Endothelial cell (in vitro differentiated cells): Measurements from ENCODE around the gene KMT2E. TPM values are rescaled to one million over a fixed set of nuclear protein-coding genes. Genes with fewer than 3 reads are reported as not detected.
"Not testable (repeated sequence)": the region's sequence is repeated elsewhere in the genome, so short reads cannot be mapped to it uniquely, and the experiment has no call there.

ENCODE experiments used
- DNase-seq: peaks from one replicate; pipeline ENCODE4 v3.0.0; 2021; ENCODE audit warnings: low spot score
- H3K27ac Mint-ChIP-seq: one replicate; pipeline ENCODE4 v1.8.0; 2021; ENCODE audit warnings: mixed read lengths, inconsistent platforms; ENCODE audit not compliant: unreplicated experiment
- H3K27me3 Mint-ChIP-seq: one replicate; pipeline ENCODE4 v1.8.0; 2021; ENCODE audit warnings: mild to moderate bottlenecking, moderate library complexity, mixed read lengths, inconsistent platforms; ENCODE audit not compliant: unreplicated experiment
- H3K36me3 Mint-ChIP-seq: one replicate; pipeline ENCODE4 v1.8.0; 2021; ENCODE audit warnings: mild to moderate bottlenecking, low read depth, mixed read lengths, inconsistent platforms; ENCODE audit not compliant: unreplicated experiment
- H3K4me1 Mint-ChIP-seq: one replicate; pipeline ENCODE4 v1.8.0; 2021; ENCODE audit warnings: mild to moderate bottlenecking, mixed read lengths, inconsistent platforms; ENCODE audit not compliant: unreplicated experiment
- H3K4me3 Mint-ChIP-seq: one replicate; pipeline ENCODE4 v1.8.0; 2021; ENCODE audit warnings: mild to moderate bottlenecking, mixed read lengths, inconsistent platforms; ENCODE audit not compliant: unreplicated experiment
- H3K9me3 Mint-ChIP-seq: one replicate; pipeline ENCODE4 v1.8.0; 2021; ENCODE audit warnings: mixed read lengths, inconsistent platforms; ENCODE audit not compliant: unreplicated experiment
- total RNA-seq: library from RNA; stranded (reverse); fragmentation: NEBNext Ultra II Directional; extraction: Animal tissue kit (Norgen Biotek cat#: 25700); gene quantifications from one replicate; pipeline ENCODE4 v1.2.1, GENCODE V29; 2021; ENCODE audit not compliant: unreplicated experiment
- TF ChIP-seq, protein P1 (sequence below): fragments of 200-600 bp; sonication (generic); IDR thresholded peaks from one replicate; pipeline ENCODE4 v1.5.0; 2021; ENCODE audit warnings: antibody characterized with exemption; ENCODE audit not compliant: unreplicated experiment

KMT2E gene
- total RNA-seq, 1 donor from 2014 or later = 71.0 TPM

DNA sequence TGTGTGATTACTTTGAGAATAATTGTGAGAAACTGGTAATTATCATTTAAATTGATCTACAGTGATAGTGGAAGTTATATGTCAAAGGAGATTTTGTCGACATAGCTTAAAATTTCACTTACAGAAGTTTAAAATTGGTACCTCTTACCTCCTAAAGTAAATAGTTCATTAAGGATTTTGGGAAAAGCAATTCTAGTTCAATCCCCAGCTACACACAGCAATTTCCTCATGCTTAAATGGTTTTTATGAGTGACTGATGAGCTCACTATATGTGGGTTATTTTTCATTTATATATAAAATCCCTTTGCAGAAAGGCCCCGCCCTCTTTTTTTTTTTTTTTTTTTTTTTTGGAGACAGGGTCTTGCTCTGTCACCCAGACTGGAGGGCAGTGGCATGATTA is 12.7 kb downstream of the KMT2E start:
- no peaks in the 10 kb centered on the region for H3K9me3 Mint-ChIP-seq
- peaks cover 15% of the 10 kb centered on the region for H3K4me1 Mint-ChIP-seq
- no peaks in the 10 kb centered on the region for H3K36me3 Mint-ChIP-seq
- H3K27ac Mint-ChIP-seq = no peak overlapping the region
- no peak for DNase-seq
- H3K27me3 Mint-ChIP-seq = no peaks in the 10 kb centered on the region
- TF ChIP-seq, protein P1, sequence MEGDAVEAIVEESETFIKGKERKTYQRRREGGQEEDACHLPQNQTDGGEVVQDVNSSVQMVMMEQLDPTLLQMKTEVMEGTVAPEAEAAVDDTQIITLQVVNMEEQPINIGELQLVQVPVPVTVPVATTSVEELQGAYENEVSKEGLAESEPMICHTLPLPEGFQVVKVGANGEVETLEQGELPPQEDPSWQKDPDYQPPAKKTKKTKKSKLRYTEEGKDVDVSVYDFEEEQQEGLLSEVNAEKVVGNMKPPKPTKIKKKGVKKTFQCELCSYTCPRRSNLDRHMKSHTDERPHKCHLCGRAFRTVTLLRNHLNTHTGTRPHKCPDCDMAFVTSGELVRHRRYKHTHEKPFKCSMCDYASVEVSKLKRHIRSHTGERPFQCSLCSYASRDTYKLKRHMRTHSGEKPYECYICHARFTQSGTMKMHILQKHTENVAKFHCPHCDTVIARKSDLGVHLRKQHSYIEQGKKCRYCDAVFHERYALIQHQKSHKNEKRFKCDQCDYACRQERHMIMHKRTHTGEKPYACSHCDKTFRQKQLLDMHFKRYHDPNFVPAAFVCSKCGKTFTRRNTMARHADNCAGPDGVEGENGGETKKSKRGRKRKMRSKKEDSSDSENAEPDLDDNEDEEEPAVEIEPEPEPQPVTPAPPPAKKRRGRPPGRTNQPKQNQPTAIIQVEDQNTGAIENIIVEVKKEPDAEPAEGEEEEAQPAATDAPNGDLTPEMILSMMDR = no peak
- no peak overlapping the region for H3K4me3 Mint-ChIP-seq

DNA sequence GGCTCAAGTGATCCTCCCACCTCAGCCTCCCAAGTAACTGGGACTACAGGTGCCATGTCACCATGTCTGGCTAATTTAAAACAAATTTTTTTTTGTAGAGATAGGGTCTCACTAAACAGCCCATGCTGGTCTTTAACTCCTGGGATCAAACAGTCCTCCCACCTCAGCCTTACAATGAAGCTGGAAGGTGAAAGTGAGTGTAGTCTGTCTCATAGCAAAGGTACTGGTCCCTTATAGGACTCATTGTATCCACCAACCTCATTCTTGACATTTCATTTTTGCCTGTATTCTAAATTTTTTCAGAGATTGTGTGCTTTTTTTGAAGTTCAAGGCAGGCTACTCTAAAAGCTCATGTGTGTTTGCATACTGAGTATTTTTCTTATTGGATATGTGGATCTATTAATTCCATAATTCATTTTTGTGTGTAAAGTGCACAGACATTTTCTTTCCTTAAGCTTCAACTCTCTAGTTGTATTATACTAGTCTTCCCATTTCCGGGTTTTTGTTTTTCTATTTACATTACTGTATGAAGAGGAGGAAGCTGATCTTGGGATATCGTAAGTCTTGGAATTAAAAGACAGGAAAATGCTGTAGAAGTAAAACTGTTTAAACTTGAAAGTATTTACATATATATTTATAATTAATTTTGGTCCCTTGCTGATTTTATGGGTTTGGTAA is 13.3 kb downstream of the KMT2E start:
- Mint-ChIP-seq H3K4me3 (no peak overlapping the region), H3K9me3 (no peaks in the 10 kb centered on the region), H3K27me3 (no peaks in the 10 kb centered on the region), H3K27ac (no peak overlapping the region), H3K36me3 (no peaks in the 10 kb centered on the region), H3K4me1 (peaks cover 15% of the 10 kb centered on the region)
- DNase-seq = no peak
- TF ChIP-seq, protein P1 = no peak

DNA sequence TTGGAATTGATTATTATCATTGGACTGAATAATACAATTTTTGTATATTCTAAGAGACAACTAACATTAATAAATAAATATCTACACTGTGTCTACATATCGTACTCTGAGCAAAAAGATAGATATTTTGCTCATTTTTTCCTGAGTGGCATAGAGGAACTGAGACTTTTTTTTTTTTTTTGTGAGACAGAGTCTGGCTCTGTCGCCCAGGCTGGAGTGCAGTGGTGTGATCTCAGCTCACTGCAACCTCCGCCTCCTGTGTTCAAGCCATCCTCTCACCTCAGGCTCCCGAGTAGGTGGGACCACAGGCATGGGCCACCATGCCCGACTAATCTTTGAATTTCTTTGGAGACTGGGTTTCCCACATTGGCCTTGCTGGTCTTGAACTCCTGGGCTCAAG is 14.0 kb downstream of the KMT2E start:
- Mint-ChIP-seq H3K27ac (no peak overlapping the region), H3K27me3 (no peaks in the 10 kb centered on the region), H3K4me1 (peaks cover 15% of the 10 kb centered on the region), H3K4me3 (no peak overlapping the region), H3K9me3 (no peaks in the 10 kb centered on the region), H3K36me3 (no peaks in the 10 kb centered on the region)
- DNase-seq = no peak
- TF ChIP-seq, protein P1 = no peak

DNA sequence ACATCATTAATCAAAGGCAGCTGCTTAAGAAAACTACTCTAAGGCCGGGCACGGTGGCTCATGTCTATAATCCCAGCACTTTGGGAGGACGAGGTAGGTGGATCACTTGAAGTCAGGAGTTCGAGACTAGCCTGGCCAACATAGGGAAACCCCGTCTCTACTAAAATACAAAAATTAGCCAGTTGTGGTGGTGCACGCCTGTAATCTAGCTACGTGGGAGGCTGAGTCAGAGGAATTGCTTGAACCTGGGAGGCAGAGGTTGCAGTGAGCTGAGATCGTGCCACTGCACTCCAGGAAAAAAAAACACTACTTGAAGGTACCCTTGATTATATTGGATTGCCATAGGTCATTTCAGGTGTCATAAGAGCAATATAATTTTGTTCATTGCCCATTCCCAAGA is 14.9 kb downstream of the KMT2E start:
- not testable (repeated sequence) for H3K4me3 Mint-ChIP-seq, H3K27ac Mint-ChIP-seq, H3K36me3 Mint-ChIP-seq, DNase-seq, H3K9me3 Mint-ChIP-seq, H3K27me3 Mint-ChIP-seq
- H3K4me1 Mint-ChIP-seq = peaks cover 15% of the 10 kb centered on the region

DNA sequence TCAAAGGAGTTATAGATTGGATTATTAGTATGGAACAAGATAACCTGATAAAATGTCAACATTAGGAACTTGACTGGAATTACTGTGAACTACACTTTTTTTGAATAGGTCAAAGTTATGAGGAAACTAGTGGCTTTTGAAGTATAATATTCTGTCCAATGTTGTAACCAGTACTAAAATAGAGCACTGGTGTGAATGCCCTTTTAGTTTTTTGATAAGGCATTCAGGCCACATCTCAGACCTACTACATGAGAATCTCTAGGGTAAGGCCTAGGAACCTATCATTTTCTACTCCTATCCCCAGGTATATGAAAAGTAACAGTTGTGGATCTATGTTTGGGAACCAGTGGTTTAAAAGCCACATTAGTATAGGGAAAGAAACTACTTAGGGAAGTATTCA is 16.4 kb downstream of the KMT2E start:
- Mint-ChIP-seq H3K4me3 (no peak overlapping the region), H3K36me3 (no peaks in the 10 kb centered on the region), H3K27ac (no peak overlapping the region)

More for the DNA sequence above, 16.4 kb downstream of the KMT2E start:
- TF ChIP-seq, protein P1 = no peak
- Mint-ChIP-seq H3K4me1 (peaks cover 15% of the 10 kb centered on the region), H3K9me3 (no peaks in the 10 kb centered on the region), H3K27me3 (no peaks in the 10 kb centered on the region)
- DNase-seq = no peak
